Right lobe of liver (tissue), 4 donors: ENCODE measurements around the gene PDZRN3.

ENCODE experiments used
- CTCF ChIP-seq, 4 donors: fragments of 200-600 bp in 3 of 4; fragments of 450-650 bp in 1 of 4; IDR thresholded peaks; one replicate each; pipeline versions ENCODE4 v1.5.1 to v1.8.0; 2016 to 2022; ENCODE audit warnings: antibody characterized with exemption in 4 of 4, mild to moderate bottlenecking in 2 of 4
- POLR2A ChIP-seq: fragments of 450-650 bp; IDR thresholded peaks from one replicate; pipeline ENCODE4 v1.6.1; 2017; ENCODE audit warnings: antibody characterized with exemption, mild to moderate bottlenecking
- donor health status: DM: no; HTN: no; CAD: no.
- donor health status: DM: no; HTN: no; CAD: no.
- donor health status: DM: no; HTN: yes; CAD: no.

DNA sequence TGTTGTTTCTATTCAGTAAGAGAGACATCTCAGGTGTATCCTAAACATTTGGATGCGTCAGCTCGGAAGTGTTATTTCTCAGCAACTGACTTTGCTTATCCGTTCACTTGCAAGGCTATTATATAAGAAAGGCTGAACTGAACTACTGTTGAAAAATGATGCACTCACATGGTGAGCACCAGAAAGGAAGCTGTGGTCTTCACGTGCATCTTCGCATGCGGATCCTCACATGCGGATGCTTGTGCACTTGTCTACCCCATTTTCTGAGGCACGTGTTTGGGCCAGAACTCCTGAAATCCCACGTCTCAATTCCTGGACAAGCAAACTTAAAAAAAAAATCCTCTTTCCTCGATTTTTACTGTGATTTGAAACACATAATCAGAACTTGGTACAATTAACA lies 63.2 kb downstream of the PDZRN3 start:
- TF ChIP-seq POLR2A (no peak), CTCF (IDR thresholded peaks at IDR 0.05) (no peak)
